Measurements from ENCODE around the gene DRC7.
A peak's percentile ranks its signal among the peaks of the same experiment; 100 is the strongest.
"Not testable (repeated sequence)": the region's sequence is repeated elsewhere in the genome, so short reads cannot be mapped to it uniquely, and the experiment has no call there.

DRC7 gene

DNA sequence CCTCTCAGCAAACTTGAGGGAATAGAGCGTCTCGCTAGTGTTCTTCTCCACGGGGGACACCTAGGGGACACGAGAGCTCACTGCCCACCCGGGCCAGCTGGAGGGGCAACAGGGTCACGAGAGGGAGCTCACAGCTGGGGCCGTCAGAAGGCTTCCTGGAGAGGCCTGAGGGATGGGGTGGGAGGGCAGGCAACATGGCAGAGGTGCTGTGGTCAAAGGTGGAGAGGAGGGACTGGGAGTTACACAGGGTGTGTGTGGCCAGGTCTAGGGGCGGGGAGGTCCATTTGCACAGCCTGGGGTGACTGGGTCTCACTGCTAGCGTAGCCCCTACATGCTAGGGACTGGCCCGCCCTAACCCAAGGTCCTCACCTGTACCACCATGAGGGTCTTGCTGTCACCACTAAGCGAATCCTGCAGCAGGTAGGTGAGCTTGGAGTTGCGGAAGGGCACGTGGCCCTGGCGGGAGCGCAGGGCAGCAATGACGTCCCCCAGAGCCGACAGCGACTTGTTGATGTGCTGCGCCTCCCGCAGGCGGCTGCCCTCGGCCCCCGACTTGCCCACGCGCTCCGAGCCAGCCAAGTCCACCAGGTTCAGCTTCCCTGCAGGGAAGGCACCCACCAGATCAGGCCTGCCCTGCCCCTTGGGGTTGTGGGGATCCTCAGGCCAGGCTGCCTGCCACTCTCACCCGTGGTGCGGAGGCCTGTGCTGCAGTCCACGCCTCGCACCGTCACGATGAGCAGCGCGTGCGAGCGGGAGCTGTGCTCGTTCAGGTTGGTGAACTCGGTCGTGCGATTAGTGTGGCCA is 66.0 kb downstream of the DRC7 start:
- DNase-seq, result no peak

DNA sequence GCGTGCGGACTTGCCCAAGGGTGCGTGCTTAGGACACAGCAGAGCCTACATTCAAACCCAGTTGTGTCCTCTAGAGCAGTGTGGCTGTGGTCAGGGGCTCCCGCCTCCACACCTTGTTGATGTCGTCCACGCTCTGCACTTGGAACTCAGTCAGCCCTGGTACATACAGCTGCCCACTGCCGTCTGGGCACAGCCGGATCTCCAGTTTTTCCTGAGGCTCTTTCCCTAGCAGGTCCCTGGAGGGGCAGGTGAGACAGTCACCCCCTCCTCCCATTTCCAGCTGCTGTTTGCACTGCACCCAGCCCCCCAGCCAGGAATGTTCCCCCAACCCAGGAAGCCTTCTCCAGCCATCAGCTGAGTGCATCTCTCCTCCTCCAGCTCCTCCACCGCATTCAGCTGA is 66.7 kb downstream of the DRC7 start:
- DNase-seq, result no peak

DNA sequence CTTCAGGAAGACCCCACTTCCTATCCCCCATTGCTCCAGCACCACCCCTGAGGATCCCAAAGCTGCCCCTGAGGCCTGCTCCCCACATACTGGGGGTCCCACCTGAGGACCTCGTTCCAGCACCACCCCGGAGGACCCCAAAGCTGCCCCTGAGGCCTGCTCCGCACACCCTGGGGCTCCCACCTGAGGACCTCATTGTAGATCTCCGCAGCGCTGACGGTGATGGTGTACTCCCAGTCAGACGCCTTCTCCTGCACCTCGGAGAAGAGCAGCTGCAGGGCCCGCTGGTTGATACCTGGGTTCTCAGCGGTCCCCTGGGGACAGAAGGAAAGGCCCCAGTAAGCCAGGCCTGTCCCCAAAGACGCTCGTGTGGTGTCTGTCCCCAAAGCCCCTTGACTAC is 67.4 kb downstream of the DRC7 start:
- DNase-seq, result no peak

DNA sequence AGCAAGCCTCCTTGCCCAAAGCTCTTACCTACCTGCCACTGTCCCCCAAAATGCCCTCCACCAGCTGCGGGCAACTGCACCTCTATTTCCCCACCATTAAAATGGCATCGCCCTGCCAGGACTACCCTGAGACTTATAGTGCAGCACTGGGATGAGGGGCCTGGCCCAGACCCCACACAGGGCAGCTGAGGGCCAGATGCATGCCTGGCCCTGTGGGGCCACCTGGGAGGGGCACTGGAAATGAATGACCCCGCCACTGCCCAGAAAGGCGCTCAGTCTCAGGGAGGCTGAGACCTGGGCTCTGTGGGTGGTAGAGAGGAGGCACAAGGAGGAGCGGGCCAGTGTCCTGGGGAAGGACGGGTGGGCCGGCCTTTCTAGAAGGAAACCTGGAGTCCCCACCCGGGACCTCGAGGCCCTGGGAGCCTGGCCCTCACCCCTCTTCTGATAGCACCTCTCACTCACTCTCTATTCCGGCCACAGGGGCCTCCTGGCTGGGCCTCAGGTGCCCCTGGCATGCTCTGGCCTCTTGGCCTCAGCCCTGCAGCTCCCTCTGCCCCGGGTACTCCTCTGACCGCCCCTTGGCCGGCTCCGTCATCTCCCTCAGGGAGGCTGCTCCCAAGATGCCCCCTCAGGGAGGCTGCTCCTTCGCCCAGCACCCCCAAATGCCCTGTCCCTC is 67.9 kb downstream of the DRC7 start:
- no peak for DNase-seq

DNA sequence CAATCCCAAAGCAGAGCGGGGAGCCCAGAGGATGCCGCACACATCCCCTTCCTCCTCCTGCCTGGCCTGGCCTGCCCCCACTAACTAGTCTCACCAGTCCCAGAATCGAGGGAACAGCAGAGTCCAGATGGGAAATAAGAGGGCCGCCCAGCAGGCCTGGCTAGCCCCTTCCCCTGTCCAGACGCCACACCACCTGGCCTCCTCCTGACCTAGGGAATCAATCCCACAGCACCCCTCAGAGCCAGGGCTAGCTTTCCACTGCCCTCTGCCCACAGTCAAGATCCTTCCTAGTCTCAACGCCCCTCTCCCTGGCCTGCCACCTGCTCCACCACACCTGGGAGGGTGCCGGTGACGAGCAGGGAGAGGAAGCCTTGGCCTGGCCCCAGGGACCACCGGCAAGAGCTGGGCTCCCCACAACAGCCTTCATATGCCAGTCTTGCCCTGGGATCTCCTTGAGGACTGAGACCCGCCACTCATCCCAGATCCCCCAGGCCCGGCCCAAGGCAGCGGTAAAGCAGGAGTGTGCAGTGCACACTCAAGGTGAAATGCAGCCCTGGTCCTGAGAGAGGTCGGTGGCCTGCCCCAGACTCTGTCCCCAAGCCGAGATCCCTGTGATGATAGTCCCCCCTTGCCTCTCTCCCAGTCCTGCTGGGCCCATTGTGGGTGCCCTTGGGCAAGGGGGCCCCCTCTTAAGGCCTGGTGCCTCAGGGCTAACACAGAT is 68.8 kb downstream of the DRC7 start:
- no peak for DNase-seq

DNA sequence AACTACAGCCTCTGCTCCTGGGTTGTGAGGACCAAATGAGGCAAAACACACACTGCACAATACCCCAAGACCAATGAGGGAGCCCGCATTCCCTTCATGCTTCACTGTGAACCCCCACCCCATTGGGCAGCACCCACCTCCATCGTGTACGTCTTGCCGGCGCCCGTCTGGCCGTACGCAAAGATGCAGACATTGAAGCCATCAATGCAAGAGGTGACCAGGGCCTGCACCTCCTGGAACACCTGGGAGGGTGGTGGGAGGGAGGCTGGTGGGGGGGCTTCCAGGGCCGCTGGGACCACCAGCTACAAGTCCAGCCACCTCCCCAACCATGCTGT is 69.4 kb downstream of the DRC7 start:
- DNase-seq, result no peak

DNA sequence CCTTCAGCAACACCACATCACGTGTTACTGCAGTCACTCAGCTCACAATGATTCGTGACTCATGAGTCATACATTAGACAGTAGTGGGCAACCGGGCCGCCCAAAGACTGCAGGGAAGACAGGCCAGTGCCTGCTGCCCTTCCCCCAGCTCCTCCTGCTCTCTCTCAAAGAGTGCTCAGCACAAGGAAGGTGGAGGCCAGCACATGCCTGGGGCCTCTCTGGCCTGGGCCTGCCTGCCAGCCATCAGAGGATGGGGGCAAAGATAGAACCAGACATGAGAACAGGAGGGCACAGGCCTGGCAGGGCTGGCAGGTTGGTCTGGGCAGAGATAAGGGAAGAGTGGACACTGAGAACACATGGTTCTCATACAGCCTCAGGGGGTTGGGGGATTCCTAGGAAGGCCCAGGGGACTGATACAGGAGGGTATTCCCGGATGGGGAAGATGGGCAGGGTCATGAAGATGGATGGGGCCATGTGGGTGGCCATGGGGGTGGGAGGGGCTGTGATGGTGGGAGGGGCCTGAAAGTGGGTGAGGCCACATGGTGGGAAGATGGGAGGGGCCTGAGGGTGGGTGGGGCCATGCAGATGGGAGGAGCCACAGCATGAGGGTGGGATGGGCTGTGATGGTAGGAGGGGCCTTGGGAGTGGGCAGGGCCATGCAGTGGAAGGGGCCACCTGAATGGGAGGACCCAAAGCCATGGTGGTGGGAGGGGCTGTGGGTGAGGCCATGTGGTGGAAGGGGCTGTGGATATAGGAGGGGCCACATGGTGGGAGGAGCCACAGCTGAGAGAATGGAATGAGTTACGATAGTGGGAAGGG is 69.9 kb downstream of the DRC7 start:
- peak in 14 of 58 donors; percentile 13 to 64 (median 38) for DNase-seq

DNA sequence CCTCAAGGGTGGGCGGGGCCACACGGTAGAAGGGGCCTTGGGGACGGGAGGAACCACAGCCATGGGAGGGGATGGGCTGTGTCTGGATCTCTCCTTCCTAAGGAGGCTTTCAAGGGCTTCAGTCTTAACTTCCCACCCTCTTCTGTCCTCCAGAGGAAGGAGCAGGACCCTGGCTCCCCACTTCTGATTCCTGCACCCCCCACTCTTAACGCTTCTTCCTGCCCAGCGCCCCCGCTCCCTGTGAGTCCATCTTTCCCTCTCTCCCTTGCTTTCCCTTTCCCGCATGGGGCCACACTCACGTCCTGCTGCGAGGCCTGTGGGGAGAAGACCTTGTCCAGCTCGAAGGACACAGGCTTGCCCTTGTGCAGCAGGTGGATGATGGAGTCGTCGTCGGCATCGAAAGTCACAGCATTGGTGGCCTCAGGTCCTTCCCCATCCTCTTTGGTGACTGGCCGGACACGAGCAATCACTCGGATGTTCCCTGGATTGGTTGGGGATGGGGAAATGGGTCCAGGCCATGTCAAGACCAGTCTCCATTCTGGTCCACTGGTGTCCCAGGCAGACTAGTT is 70.6 kb downstream of the DRC7 start:
- no peak for DNase-seq

DNA sequence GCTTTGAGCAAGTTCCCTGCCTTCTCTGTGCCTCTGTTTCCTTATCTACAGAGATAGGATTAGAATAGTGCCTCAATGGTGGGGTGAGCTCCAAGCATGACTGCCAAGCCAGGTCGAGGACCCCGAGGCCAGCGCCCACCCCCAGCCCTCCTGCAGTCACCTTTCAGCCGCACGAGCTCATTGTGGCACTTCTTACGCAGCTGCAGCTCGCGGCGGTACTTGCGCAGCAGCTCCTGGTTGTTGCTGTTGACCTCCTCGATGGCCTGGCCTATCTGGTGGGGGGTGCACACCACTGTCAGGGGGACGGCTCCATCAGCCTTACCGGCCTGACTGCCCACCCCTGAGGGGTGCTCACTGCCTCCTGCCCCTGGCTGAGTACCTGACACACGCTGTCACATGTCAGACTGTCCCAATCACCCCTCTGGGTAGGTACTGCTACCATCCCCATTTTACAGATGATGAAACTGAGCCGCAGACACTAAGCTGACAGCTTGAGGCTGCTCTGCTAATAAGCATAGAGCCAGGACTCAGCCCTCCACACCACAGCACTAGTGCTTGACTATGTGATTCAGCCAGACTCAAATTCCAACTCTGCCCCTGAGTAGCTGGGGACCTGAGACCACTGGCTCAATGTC is 72.2 kb downstream of the DRC7 start:
- no peak for DNase-seq

DNA sequence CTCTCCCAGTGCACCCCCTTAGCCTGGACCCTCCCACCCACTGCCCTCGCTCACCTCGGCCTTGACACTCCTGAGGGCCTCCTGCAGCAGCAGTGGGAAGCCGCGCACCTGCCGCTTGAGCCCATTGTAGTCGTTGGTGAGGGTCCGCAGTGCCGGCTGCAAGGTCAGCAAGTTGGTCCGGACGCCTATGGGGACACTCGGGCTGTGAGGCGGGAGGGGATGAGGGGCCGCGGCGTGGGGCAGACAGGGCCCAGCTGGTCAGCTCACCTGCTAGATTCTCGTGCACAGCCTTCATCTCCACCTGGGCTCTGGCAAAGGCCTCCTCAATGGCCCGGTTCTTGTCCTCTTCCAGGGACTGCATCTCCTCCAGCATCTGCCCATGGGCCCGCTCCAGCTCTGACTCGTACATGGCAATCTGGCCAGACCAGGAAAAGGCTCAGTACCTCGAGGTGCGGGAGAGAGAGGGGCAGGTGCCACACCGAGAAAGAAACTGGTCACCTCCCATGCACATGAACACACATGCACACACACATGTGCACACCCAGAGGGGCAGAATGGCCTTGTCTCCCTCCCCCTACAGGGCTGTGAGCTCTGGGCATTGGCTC is 75.0 kb downstream of the DRC7 start:
- DNase-seq, result no peak

DNA sequence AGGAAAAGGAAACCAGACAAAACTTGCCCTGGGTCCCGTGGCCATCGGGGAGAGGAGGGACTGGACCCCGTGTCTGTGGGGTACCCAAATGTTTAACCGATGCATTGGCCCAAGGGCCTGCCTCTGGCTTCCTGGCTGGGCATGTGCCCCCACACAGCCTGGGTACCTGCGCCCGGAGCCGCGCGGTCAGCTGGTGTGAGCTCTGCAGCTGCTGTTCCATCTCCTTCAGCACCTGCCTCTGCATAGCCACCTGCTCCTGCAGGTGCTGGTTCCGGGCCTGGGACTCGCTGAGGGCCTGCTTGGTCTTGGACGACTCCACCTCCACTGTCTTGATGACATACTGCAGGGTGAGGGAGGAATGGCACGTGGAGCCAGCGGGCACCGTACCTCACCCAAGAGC is 75.8 kb downstream of the DRC7 start:
- DNase-seq, result no peak

DNA sequence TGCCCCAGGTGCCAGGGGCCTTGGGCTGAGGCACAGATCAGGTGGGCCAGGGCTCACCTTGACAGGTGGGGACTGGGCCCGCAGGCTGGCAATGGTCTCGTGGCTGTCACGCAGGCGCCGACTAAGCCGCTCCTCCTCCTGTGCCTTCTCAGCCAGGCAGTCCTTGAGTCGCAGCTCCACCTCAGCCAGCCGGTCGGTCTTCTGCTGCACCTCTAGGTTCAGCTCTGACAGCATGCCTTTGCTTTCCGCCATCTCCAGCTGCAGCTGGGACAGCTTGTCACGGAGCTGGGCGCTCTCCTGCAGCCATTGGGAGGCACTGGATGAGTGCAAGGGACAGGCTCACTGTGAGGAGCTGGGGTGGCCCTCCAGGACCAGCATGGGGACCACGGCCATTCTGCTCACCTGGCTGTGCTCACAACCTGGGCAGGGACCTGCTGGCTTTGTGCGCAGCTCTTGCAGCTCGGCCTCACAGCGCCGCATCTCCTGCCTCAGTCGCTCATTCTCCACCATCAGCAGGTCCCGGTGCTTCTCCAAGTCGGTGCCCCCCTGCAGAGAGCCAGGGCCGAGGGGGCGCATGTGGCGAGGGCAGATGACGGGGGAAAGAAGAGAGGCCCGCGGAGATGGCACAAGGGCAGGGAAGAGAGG is 76.7 kb downstream of the DRC7 start:
- DNase-seq, result no peak

DNA sequence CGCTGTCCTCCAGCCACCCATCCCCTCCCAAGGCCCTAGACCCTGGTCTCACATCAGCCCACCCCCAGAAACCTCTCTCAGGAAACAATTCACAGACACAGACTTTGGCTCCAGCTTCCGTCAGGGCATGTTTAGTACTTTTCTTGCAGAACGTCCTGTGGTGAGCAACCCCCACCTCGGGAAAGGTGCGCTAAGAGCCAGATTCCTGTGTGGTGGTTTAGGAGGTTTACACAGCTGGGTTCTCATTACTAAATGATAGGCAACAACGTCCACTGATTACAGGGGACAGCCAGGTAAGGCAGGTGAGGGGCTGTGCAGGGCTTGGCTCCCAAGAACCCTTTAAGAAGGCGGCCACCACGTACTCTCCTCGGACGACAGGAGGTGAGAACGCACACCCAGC is 78.4 kb downstream of the DRC7 start:
- DNase-seq, result no peak

DNA sequence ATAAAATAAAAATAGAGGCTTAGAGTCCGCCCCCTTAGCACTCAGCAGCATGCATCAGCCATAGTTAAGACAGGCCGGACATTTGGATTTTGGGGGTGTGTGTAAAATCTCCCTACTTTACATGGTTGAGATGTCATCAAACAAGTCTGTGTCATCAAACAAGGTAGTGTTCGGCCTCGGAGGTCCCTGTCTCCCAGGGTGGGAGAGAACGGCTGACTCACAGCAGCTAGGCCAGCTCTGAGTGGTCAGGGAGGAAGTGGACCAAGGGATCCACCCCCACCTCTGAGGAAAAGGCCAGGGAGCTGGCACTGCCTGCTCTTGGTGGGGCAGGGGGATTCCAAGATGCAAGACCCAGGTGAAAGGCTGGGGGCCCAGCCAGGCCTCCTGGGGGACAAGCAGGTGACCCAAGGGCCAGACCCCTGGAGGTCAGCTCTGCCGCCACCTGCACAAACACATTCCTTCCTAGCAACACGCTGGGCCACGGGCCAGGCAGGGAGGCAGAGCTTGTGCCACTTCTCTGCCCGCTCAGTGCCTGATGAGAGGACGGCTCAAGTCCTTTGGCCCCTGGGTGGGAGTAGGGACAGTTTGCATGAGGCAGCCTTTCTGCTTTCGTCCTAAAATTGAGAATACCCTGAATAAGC is 79.2 kb downstream of the DRC7 start:
- no peak for DNase-seq

DNA sequence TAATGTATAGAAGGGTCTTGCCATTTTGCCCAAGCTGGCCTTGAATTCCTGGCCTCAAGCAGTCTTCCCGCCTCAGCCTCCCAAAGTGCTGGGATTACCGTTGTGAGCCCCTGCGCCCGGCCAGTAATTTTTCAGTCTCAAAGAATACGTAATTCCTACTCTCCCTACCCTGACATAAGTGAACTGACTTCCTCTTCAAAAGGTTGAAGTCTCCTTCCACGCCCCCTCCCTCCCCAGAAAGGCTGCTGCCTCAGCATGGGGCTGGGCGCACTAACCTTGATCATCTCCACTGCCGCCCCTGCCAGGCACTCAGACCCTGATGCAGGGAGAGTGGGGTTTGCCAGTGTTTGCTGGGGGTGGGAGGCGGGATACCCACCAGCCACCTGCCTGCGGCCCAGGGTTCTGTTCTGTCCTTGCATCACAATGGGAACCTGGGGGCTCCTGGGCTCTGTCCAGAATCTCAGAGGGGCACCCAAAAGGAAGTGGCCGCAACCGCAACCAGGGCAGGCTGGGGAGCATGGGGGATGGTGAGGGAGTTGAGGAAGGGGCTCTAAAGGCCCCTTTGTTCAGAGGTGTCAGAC is 80.2 kb downstream of the DRC7 start:
- DNase-seq, result no peak

DNA sequence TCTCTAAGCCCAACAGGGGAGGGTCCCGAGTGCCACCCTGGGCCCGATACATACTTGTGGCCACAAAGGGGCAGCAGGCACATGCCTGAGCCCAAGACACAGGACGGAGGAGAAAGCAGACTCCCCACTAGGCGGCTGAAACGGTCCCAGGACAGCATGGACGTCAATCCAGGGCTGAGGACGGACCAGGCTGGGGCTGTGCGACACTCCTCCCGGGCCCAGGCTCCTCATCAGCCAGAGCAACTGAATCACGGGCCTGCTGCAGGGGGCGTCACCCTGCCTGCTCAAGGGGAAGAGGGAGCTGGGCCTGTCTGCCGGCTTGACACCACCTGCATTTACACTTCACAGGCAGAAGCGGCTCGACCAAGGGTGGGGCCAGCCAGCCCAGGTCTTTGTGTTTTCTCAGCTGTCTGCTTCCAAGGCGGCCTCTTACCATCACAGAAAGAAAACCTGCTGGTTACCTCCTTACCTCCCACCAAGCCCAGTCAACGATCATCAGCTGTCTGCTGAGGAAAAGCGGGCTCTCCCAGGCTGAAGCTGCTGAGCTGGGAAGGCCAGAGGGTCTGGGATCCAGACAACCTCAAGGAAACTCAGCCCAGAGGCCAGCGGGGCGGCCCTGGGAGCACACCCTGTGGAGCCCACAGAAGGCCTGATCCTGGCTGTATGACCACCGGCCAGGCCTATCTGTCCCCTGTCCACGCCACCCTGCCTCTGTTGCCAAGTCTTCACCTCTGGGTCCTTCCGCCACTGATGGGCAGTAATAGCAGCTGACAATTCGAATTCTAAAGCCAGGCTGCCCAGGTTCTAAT is 81.3 kb downstream of the DRC7 start:
- DNase-seq, result peak in 27 of 58 donors; percentile 16 to 73 (median 42)

DNA sequence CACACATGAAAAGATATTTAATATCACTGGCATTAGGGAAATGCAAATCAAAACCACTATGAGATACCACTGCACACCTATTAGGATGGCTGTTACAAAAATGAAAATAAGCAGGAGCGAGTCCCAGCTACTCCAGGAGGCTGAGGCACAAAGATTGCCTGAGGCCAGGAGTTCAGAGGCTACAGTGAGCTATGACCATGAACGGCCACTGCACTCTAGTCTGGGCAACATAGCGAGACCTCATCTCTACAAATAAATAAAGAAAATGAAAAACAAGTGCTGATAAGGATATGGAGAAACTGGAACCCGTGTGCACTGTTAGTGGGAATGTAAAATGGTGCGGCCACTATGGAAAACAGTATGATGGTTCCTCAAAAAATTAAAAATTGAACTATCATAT is 84.1 kb downstream of the DRC7 start:
- DNase-seq, result no peak

DNA sequence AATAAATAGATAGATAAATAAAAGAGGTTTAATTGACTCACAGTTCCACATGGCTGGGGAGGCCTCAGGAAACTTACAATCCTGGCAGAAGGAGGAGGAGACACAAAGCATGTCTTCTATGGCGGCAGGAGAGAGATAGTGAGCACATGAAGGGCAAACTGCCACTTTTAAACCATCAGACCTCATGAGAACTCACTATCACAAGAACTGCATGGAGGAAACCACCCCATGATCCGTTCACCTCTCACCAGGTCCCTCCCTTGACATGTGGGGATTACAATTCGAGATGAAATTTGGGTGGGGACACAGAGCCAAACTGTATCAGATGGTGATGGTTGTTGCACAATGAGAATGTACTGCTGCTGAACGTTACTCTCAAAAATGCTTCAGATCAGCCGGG is 85.2 kb downstream of the DRC7 start:
- DNase-seq, result not testable (repeated sequence)
